Thyroid gland (tissue), 4 donors: Measurements from ENCODE around the gene ARHGEF40.

Experiments used
- POLR2A ChIP-seq, 2 donors: fragments of 450-650 bp; IDR thresholded peaks; one replicate each; pipeline ENCODE4 v1.6.1; 2017; ENCODE audit warnings: antibody characterized with exemption in 2 of 2, mild to moderate bottlenecking in 2 of 2, moderate library complexity in 1 of 2
- TF ChIP-seq, protein P1 (sequence below), 6 experiments: fragments of 200-600 bp in 3 of 6; fragments of 450-650 bp in 3 of 6; sonication (generic) in 3 of 6; IDR thresholded peaks; one replicate each; pipeline ENCODE4 v1.5.1; 2016 to 2019; ENCODE audit warnings: antibody characterized with exemption in 6 of 6, mild to moderate bottlenecking in 2 of 6, inconsistent platforms in 1 of 6, moderate library complexity in 1 of 6

DNA sequence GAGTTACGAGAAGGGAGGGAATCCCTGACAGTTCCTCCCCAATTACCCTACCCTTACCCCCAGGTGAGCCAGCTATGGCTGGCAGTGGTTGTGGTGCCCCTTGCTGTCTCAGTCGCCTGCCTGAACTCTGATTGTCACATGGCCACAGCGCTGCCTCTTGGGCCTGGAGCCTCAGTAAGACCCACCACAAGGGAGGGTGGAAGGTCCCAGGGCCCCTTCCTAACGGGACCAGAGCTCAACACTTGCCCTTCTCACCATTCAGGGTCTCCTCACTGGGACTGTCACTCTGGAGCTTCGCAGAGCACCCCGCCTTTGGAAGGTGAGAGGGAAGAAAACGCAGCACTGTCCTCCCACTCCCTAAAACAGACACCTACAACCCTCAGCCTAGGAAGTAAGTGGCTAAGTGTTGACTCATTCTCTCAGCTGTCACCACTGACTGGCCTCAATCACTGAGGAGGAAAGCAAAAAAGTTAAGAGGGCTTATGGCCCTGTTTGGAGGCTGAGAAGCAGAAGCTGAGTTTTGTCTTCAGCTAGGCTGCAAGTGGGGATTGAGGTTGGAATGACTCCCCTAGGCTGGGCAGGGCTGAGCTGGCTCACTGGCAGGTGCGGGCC is 31.8 kb downstream of the ARHGEF40 start:
- TF ChIP-seq, protein P1, sequence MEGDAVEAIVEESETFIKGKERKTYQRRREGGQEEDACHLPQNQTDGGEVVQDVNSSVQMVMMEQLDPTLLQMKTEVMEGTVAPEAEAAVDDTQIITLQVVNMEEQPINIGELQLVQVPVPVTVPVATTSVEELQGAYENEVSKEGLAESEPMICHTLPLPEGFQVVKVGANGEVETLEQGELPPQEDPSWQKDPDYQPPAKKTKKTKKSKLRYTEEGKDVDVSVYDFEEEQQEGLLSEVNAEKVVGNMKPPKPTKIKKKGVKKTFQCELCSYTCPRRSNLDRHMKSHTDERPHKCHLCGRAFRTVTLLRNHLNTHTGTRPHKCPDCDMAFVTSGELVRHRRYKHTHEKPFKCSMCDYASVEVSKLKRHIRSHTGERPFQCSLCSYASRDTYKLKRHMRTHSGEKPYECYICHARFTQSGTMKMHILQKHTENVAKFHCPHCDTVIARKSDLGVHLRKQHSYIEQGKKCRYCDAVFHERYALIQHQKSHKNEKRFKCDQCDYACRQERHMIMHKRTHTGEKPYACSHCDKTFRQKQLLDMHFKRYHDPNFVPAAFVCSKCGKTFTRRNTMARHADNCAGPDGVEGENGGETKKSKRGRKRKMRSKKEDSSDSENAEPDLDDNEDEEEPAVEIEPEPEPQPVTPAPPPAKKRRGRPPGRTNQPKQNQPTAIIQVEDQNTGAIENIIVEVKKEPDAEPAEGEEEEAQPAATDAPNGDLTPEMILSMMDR (IDR thresholded peaks at IDR 0.05) = no peak
- no peak for TF ChIP-seq POLR2A (IDR thresholded peaks at IDR 0.05)
